HG02588 (cell line): ENCODE data around the gene GPR150.

Experiments used
- ATAC-seq: cut with Tn5 transposase; IDR thresholded peaks from one replicate; pipeline ENCODE4 v1.9.1; 2021; ENCODE audit warnings: mild to moderate bottlenecking, moderate library complexity; ENCODE audit not compliant: unreplicated experiment

The GPR150 gene

DNA sequence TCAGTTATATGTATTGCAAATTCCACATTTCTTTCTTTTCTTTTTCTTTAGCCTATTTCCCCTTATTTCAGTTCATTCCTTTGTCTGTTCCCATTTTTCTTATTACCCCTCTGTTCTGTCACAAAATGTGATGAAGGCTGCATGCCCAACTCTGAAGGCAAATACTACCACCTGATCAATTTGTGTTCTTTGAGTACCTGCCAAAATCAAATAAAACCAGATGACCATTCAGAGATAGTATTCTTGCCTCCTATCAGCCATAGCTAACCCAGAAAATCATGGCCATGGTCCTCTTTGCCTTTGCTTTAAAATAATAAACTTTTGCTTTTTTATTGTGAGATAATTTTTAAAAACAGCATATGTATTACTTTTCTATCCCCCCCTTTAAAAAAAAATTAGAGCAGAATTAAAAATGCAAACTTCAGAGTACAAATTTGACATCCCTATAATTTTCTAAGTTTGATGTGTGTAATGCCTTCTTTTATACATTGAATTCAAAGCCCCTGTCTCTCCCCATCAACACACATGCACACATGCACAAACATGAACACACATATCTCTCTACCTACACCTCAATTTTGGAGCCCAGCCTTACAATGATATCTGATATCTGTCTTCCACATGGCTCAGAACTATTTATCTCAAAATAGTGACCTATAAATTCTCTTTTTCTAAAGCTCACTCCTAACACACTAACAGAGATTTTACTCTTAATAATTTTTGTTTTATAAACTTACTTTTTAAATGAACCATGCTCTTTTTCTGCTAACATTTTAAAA, 30.1 kb downstream of the GPR150 start:
- no peak for ATAC-seq

GRCh38 chr5:95652849-95653248, 33.0 kb downstream of the GPR150 start:
- no peak for ATAC-seq

DNA sequence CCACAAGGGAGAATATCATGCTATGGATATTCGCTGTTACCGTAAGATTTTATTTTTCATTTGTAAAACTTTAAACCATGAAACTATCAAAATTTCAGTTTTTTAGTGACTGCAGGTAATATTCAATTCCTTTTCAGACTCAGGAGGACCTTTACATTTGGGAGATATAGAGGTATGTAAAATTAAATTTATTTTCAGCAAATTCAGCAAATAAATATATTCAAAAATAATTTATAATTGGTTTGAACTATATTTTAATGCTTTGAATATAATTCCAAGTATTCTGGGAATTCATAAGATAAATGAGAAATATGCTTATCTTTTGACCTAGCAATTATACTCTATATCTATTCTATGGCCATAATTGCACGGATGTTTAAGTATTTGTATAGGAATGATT, 34.3 kb downstream of the GPR150 start:
- no peak for ATAC-seq

DNA sequence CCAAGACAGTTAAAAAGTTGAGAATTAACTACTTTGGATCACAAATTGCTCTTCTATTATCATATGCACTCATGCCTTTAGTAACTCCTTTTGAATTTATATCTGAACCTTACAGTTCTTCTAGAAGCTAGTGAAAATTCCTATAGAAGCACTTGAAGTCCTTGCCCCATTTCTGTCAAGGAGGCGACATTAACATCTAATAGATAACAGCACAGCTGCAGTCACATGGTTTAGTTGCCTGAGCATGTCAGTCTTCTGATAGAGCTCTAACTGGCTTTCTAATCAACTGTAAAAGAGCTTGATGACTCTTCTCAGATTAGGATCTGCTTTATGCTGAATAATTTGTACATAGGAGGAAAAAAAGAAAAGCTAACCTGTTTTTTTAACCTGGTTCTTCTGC, 35.7 kb downstream of the GPR150 start:
- ATAC-seq: no peak

DNA sequence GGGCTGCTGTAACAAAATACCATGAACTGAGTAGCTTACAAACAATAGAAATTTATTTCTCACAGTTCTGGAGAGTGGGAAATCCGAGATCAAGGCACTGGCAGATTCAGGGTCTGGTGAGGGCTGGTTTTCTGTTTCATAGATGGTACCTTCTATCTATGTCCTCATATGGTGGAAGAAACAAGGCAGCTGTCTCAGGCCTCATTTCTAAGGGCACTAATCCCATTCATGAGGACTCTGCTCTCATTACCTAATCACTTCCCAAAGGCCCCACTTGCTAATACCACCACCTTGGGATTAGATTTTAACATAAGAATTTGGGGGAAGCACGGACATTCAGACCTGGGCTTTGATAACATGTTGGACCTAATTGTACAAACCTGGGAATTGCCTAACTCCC, 40.2 kb downstream of the GPR150 start:
- no peak for ATAC-seq

- no peak for ATAC-seq
Observed at GRCh38 chr5:95662946-95663345, 43.1 kb downstream of the GPR150 start.

DNA sequence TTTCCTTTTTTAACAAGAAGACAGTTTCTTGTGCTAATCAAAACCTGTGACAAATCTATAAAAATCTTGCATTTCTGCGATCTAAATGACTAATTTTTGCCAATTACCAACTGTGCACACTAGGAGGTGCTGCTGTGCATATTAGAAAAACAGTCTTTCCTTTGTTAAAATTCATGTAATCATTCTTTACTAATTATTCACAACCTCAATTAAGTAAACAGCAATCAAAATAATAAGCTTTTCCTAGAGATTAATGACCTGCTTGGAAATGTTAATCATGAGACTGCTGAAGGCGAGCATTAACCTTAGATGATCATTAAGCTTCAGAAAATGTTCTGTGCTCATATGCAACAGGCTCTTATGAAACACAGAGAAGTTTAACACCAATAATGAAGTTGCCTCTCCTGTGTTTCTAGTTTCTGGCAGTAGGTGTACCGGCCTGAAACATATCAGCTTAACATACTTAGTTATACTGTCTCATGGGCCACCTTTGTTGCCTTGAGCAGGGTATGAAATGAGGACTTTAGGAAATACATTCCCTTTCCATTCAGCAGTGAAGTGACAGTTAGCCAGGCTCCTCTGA, 44.4 kb downstream of the GPR150 start:
- no peak for ATAC-seq

DNA sequence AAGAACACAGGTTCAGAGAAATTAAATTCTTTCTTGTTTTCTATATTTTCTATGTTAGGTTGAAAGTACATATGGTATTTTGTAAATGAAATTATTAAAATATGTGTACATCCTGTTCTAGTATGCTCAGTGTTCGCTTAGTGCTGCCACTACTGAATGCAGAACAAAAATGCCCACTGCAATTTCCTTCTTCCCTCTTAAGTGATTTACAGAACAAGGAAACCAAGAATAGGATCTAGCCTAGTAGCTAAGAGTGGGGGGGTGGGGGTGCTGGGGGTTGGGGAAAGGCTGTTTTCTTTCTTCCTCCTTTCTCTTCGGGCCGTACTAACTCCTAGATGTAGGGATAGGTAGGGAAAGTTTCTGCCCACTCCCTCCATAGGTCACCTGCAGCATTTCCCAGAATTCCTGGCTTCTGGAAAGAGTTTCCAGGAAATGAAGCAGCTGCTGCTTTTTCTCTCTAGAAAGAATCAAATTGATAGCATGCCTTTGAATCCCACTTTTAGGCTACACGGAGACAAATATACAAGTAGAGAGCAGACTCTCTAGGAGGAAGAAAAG, 47.3 kb downstream of the GPR150 start:
- ATAC-seq: no peak

GRCh38 chr5:95667678-95668077, 47.8 kb downstream of the GPR150 start:
- no peak for ATAC-seq

DNA sequence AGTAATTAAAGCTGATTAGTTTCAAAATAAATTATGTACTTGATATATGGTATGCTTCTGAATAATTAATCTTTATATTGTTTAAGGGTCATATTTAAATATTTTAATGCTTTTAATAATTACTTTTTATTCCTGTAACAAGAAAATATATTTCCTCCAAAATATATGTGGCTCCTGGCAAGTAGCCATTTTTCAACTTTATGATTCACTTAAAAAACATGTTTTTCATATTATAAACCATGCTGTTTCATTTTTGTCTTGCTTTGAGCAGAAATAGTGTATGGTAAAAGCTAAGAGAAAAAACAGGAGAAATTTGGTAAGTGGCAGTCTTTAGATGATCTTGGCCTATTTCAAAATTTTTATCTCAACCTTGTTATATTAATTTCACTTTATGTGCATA, 48.3 kb downstream of the GPR150 start:
- no peak for ATAC-seq

DNA sequence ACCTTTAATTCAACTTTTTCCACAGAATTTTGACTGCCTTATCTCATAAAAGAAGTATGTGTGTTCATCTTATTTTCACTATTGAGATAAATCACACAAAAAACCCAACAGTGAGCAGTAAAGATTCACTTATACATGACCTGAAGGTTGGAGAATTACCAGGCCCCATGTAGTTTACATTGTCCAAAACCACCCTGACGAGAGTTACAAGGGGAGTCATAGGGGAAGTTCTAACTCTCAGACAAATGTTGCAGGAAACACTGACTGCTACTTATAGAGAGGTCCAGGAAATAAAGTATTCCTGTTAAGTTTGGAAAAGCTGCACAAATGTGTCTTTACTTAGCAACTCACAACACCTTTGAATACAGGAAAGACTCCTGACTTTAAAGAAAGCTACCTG, 48.8 kb downstream of the GPR150 start:
- no peak for ATAC-seq

GRCh38 chr5:95669540-95669939, 49.7 kb downstream of the GPR150 start:
- ATAC-seq: no peak

DNA sequence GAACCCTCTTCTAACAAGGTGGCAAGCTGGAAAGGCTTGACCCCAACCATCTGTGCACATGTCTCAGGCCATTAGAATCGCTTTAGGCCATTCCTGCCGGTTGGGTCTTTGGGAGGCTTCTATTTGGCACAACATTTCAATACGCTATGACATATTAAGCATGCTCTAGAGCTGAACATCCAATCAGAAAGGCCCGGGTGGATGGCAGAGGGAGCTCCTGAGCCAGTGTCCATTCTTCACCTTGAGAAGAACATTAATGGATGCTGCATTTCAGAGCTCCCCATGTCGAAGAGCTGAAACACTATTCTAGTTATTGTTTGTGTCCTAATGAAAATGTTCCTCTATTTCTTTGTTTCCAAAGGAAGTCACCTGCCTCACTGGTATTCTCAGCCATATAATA, 50.1 kb downstream of the GPR150 start:
- ATAC-seq: no peak

DNA sequence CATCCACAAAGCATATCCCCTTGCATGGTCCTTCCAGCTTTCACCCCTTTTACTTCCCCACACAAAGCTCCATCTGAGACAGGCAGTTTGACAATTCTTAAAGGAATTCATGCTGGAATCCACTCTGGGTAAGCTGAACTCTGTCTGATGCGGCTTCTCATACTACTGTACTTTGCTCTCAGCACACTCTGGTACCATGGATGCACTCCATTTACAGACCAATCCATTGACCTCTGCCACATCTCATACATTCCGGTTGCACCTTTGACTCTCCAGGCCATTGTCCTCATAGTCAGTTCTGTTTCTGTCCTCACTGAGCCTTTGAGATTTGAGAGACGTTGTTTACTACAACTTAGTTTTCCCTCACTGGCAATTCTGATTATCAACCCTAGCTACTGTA, 50.7 kb downstream of the GPR150 start:
- ATAC-seq: no peak
